ENCODE measurements around the gene KNOP1. TPM values are rescaled to one million over a fixed set of nuclear protein-coding genes. Genes with fewer than 3 reads are reported as not detected.

The KNOP1 gene
- total RNA-seq, 1 donor from 2014 or later = 19.0 TPM

DNA sequence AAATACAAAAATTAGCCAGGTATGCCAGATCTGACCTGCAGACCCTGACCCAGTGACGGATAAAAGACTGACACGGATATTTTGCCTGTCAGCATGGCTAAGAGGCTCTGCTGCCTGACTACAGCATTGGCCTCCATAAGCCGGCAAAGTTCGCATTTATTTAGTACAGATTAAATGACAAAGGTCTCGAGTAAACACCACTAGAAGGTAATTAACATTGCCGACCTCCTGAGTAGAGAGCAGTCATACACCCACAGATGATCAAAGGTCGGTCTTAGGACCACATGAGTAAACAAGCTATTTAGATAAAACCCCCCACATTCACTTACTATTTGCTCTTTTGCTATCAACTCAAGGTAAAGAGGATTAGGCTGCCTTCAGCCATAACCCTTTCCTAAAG is 55.7 kb downstream of the KNOP1 start:
- TF ChIP-seq, protein P1, sequence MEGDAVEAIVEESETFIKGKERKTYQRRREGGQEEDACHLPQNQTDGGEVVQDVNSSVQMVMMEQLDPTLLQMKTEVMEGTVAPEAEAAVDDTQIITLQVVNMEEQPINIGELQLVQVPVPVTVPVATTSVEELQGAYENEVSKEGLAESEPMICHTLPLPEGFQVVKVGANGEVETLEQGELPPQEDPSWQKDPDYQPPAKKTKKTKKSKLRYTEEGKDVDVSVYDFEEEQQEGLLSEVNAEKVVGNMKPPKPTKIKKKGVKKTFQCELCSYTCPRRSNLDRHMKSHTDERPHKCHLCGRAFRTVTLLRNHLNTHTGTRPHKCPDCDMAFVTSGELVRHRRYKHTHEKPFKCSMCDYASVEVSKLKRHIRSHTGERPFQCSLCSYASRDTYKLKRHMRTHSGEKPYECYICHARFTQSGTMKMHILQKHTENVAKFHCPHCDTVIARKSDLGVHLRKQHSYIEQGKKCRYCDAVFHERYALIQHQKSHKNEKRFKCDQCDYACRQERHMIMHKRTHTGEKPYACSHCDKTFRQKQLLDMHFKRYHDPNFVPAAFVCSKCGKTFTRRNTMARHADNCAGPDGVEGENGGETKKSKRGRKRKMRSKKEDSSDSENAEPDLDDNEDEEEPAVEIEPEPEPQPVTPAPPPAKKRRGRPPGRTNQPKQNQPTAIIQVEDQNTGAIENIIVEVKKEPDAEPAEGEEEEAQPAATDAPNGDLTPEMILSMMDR (IDR thresholded peaks at IDR 0.05) = no peak
- no peak for DNase-seq
- Mint-ChIP-seq H3K36me3 (ENCODE audit: low read depth) (peaks cover 61% of the 10 kb centered on the region), H3K4me1 (no peaks in the 10 kb centered on the region), H3K27me3 (no peaks in the 10 kb centered on the region), H3K9me3 (peaks cover 6% of the 10 kb centered on the region), H3K4me3 (no peak overlapping the region), H3K27ac (no peak overlapping the region)
- POLR2A ChIA-PET = no interaction called here
- CTCF ChIA-PET = no interaction called here
- ATAC-seq (ENCODE audit: low read depth) = no peak
- intact Hi-C loops (cut with micrococcal nuclease) = no loop called here

DNA sequence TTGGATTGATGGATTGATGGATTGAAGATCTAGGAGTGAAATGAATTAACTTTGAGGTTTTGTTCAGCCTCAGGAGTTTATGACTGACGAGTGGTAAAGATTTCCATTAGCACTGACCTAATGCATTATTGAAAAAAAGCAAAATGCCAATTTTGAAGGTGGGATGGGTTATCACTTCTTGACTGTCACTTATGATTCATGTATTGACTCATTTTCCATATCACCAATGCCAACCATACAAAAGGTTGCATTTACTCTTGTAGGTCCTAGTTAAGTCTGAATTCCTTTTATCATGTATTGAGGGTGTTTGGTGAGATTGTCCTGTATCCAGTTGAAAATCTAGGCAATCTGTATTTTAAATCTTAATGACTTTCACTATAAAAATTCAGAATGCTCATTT is 57.6 kb downstream of the KNOP1 start:
- H3K36me3 Mint-ChIP-seq (ENCODE audit: low read depth) = peaks cover 68% of the 10 kb centered on the region
- peaks cover 3% of the 10 kb centered on the region for H3K9me3 Mint-ChIP-seq
- intact Hi-C loops (cut with micrococcal nuclease) = no loop called here
- no peak overlapping the region for H3K4me3 Mint-ChIP-seq
- no peaks in the 10 kb centered on the region for H3K27me3 Mint-ChIP-seq
- ATAC-seq (ENCODE audit: low read depth) = no peak
- no peak overlapping the region for H3K27ac Mint-ChIP-seq
- ChIA-PET POLR2A (no interaction called here), CTCF (no interaction called here)
- TF ChIP-seq, protein P1 (IDR thresholded peaks at IDR 0.05) = no peak
- H3K4me1 Mint-ChIP-seq = no peaks in the 10 kb centered on the region
- no peak for DNase-seq

DNA sequence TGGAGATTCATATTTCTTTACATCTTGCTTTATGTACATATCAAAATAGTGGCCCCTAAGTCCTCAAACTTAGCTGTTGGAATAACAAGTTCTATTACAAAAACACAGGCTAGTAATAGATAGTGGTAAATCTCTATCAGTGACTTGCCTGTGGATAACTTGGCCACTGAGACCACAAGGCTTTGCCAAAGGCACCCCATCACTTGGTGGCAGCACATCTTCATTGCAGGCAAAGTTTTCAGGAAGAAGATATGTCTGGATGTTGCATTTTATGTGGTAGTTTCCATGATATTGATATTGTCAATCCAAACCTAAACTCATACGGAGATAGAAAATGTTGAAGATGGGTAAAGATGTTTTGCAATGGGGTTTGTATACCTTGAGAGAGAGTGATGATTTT is 58.5 kb downstream of the KNOP1 start:
- TF ChIP-seq, protein P1 (IDR thresholded peaks at IDR 0.05) = no peak
- Mint-ChIP-seq H3K27ac (no peak overlapping the region), H3K4me3 (no peak overlapping the region), H3K36me3 (ENCODE audit: low read depth) (peaks cover 72% of the 10 kb centered on the region), H3K4me1 (no peaks in the 10 kb centered on the region), H3K9me3 (no peaks in the 10 kb centered on the region), H3K27me3 (no peaks in the 10 kb centered on the region)
- intact Hi-C loops (cut with micrococcal nuclease) = no loop called here
- ChIA-PET POLR2A (no interaction called here), CTCF (no interaction called here)
- DNase-seq (no peak), ATAC-seq (ENCODE audit: low read depth) (no peak)

- Mint-ChIP-seq H3K27me3 (no peaks in the 10 kb centered on the region), H3K4me1 (no peaks in the 10 kb centered on the region), H3K9me3 (no peaks in the 10 kb centered on the region), H3K36me3 (ENCODE audit: low read depth) (peaks cover 80% of the 10 kb centered on the region), H3K4me3 (no peak overlapping the region), H3K27ac (no peak overlapping the region)
- ChIA-PET POLR2A (no interaction called here), CTCF (no interaction called here)
- ATAC-seq (ENCODE audit: low read depth) (no peak), DNase-seq (no peak)
- intact Hi-C loops (cut with micrococcal nuclease) = no loop called here
- TF ChIP-seq, protein P1 (IDR thresholded peaks at IDR 0.05) = no peak
Observed at GRCh38 chr16:19657831-19658230, 60.2 kb downstream of the KNOP1 start.

- TF ChIP-seq, protein P1 (IDR thresholded peaks at IDR 0.05) = no peak
- Mint-ChIP-seq H3K27ac (no peak overlapping the region), H3K27me3 (no peaks in the 10 kb centered on the region), H3K9me3 (no peaks in the 10 kb centered on the region), H3K36me3 (ENCODE audit: low read depth) (peaks cover 82% of the 10 kb centered on the region), H3K4me1 (no peaks in the 10 kb centered on the region), H3K4me3 (no peak overlapping the region)
- POLR2A ChIA-PET = no interaction called here
- DNase-seq = no peak
- ATAC-seq (ENCODE audit: low read depth) = no peak
- intact Hi-C loops (cut with micrococcal nuclease) = no loop called here
- CTCF ChIA-PET = no interaction called here
Observed at GRCh38 chr16:19655242-19655777, 62.7 kb downstream of the KNOP1 start.
